HL-60 (cell line): ENCODE measurements around the gene AFAP1L2.

Source experiments
- CTCF ChIP-seq: IDR thresholded peaks from one replicate; pipeline ENCODE4 v1.5.1; 2011; ENCODE audit warnings: low read length, control low read depth, inconsistent platforms; ENCODE audit not compliant: insufficient read depth
- REST ChIP-seq: IDR thresholded peaks from 2 replicates; pipeline ENCODE4 v1.6.1; 2012; ENCODE audit warnings: low read depth; ENCODE audit not compliant: insufficient replicate concordance

GRCh38 chr10:114342976-114343375 lies 61.3 kb downstream of the AFAP1L2 start:
- no peak for TF ChIP-seq REST
- TF ChIP-seq CTCF: no peak
